Activated CD8-positive, alpha-beta memory T cell treated with anti-CD3 and anti-CD28 coated beads, Interleukin-2, amount 50 U/mL, for 24 hours (primary cell): Measurements from ENCODE around the gene MYL7.
"Not testable (repeated sequence)": the region's sequence is repeated elsewhere in the genome, so short reads cannot be mapped to it uniquely, and the experiment has no call there.

Experiments used
- DNase-seq: peaks from one replicate; pipeline ENCODE4 v3.0.0-alpha.2; 2020; ENCODE audit errors: extremely low read depth

MYL7 gene

GRCh38 chr7:44141221-44141850, at the start of gene MYL7:
MYL7 (minus strand) TSS chr7:44141332; CDS start chr7:44141305, 27 bp downstream.
- DNase-seq: no peak

- DNase-seq: no peak
These were observed 49.1 kb upstream of the MYL7 start for GRCh38 chr7:44189993-44190872.

GRCh38 chr7:44189286-44189992, 48.3 kb upstream of the MYL7 start, which contains the start of gene GCK:
GCK (minus strand) TSS chr7:44189439; CDS start chr7:44188953, 486 bp downstream.
- DNase-seq: no peak

DNA sequence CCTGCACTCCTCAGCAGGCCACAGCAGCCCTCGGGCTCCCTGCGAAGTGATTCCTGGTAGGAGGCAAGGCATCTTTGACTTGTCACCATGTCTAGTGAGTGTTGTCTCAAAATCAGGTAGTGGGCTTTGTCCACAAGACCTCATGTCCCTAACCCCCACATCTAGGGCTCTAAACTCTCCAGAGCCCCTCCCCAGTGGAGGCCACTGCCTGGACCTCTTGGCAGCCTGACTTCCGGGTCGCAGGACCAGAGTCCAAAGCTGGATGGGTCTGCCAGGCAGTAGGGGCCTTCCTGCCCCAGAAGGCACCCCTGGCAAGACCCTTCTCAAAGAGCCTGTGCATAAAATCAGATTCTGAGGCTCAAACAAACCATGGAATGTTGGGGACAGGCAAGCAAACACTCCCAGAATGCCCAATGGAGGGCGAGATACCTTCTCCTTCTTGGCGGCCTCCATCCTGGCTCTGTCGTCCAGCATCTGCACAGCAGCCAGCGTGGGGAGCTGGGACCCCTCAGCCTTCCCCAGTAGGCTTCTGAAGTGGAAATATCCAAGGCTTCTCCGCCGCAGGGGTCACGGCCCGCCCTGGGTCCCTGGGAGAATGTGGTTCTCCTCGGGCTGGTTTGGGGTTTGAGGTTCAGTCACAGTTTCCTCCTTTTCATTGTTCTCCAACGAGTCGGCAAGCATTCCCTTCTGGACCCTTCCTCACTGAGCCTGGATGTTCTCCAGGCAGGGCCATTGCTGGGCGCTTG, 47.5 kb upstream of the MYL7 start:
- no peak for DNase-seq

GRCh38 chr7:44187636-44188416, 46.7 kb upstream of the MYL7 start:
- no peak for DNase-seq

GRCh38 chr7:44186736-44187135, 45.6 kb upstream of the MYL7 start:
- no peak for DNase-seq

DNA sequence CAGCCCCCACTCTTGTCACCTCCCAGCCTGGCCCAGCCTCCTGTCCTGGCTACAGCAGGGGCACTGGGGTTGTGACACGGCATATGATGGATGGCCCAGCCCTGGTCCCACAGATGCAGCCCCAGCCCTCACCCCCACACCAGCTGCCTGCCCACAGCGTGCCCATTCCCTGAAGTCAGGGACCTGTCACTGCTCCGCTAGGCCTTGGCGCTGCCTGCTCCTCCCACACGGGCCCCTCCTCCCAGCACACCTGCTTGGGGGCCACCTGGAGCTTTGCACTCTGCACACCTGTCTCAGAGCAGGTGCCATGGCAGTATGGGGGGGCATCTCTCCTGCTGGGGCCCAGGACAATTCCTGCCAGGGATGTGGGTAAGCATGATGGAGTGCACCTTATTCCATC, 44.6 kb upstream of the MYL7 start:
- DNase-seq: no peak

- DNase-seq: no peak
These were observed 43.8 kb upstream of the MYL7 start for GRCh38 chr7:44184873-44185446.

DNA sequence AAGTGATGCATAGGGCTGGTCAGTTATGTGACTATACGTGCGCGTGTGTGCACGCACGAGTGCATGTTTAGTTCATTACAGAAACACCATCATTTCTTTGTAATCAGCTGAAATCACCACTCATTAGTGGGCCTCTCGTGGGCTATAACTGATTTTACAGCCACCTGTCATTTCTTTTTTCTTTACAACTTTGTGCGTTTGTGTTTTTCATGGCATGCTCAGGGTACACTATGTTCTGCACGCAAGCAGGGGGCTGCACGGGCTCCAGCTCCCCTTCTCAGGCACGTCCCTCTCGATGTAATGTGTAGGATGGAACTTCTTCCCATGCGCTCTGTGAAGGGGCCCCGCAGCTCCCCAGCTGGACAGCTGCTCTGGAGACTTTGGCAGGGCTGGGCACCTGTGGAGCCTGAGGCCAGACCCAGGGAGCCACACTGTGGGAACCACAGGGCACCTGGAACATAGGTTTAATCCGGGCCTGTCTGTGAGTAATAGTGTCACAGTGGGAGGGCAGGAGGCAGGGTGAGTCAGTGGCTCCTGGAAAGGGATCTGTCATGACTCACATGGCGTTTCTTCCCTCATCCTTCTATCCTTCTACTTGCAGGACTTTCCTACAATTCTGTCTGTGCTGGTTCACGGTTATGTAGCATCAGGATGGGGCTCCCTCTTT, 43.2 kb upstream of the MYL7 start:
- no peak for DNase-seq

DNA sequence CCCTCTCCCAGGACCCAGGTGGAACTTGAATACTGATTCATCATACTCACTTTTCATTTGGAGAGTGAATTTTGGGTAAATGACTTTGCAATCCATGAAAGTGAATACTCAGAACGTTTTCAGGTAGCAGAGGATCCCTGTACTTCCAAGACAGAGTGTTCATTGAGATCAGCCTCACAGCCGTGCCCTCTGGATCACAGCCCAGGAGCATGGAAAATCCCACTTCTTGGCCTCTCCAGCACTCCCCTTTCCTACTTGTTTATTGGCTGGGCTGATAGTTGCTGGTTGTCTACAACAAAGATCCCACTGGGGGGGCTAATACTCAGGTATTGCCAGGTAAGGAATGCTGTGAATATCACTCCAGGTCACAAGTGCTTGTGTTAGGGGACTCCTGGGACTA, 42.3 kb upstream of the MYL7 start:
- no peak for DNase-seq

GRCh38 chr7:44182827-44183226, 41.7 kb upstream of the MYL7 start:
- DNase-seq: no peak

DNA sequence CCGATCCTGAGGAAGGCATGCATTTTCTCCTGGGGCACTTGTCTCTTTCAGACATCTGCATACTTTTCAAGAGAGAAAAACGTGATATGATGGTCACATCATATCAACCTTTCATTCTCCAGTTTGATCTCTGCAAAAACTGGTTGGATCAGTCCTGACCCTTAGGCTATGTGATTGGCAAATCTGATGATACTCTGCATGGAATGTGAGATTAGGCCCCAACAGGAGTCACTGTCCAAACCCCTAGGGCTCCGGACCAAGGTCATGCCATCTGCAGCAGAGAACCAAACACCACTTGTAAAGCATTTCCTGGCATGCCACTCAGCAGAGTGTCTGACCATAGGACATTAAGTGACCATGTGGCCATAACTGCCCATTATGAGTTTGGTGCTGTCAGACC, 39.5 kb upstream of the MYL7 start:
- DNase-seq: no peak

- DNase-seq: no peak
These were observed 36.5 kb upstream of the MYL7 start for GRCh38 chr7:44177570-44178131.

GRCh38 chr7:44176486-44176885, 35.4 kb upstream of the MYL7 start:
- no peak for DNase-seq

GRCh38 chr7:44175730-44176129, 34.6 kb upstream of the MYL7 start:
- DNase-seq: no peak

- not testable (repeated sequence) for DNase-seq
These were observed 33.5 kb upstream of the MYL7 start for GRCh38 chr7:44174694-44174948.

GRCh38 chr7:44173911-44174693, 33.0 kb upstream of the MYL7 start:
- no peak for DNase-seq

- no peak for DNase-seq
These were observed 31.8 kb upstream of the MYL7 start for GRCh38 chr7:44172803-44173424.

- DNase-seq: no peak
These were observed 31.2 kb upstream of the MYL7 start for GRCh38 chr7:44172352-44172751.
